ENCODE measurements around the gene CADPS.

GRCh38 chr3:62705721-62706120 is 169.5 kb downstream of the CADPS start:
- TF ChIP-seq CTCF (conservative IDR thresholded peaks at IDR 0.05; ENCODE audit: low read depth, low read length): no peak
- no peak for TF ChIP-seq EZH2 (IDR thresholded peaks at IDR 0.05; ENCODE audit: low read length, unreplicated experiment)
